ENCODE measurements around the gene DCST1. TPM values are rescaled to one million over a fixed set of nuclear protein-coding genes. Genes with fewer than 3 reads are reported as not detected.

DCST1 gene
- total RNA-seq, 1 experiment from 2014 or later, result not detected

- H3K27me3 ChIP-seq (ENCODE audit: low read length), result no peaks in the 10 kb centered on the region
- H3K79me2 ChIP-seq (ENCODE audit: low read length), result peaks cover 98% of the 10 kb centered on the region
- POLR2A ChIA-PET (ENCODE audit: unreplicated experiment), result no interaction called here
- no peaks in the 10 kb centered on the region for H3K9me3 ChIP-seq (ENCODE audit: low read length)
- H3K9me2 ChIP-seq (replicated peaks; ENCODE audit: low read length), result no peaks in the 10 kb centered on the region
- no peak overlapping the region for H3K4me3 ChIP-seq (ENCODE audit: low read length)
- BruUV-seq (replicated peaks), result no TSS peak
- H3K4me2 ChIP-seq (ENCODE audit: low read length), result no peak overlapping the region
- H3F3A ChIP-seq (ENCODE audit: low read length, unreplicated experiment), result peaks cover 4% of the 10 kb centered on the region
- H3K27ac ChIP-seq (ENCODE audit: low read length), result no peak overlapping the region
- H3K9ac ChIP-seq (ENCODE audit: low read length), result no peak overlapping the region
- CTCF ChIA-PET, result no interaction called here
- H4K20me1 ChIP-seq (ENCODE audit: low read length), result 0 out of 2 replicates have a peak, but pooled peaks cover 3% of the 10 kb centered on the region
- ATAC-seq (no peak), DNase-seq (no peak)
- no peak overlapping the region for H2AFZ ChIP-seq (ENCODE audit: low read length)
- no peak for TF ChIP-seq EZH2phosphoT487 (IDR thresholded peaks at IDR 0.05; ENCODE audit: borderline replicate concordance, low read length)
- intact Hi-C loops (cut with micrococcal nuclease), result no loop called here
- peaks cover 18% of the 10 kb centered on the region; the same call in 1 of the 2 replicates for H3K36me3 ChIP-seq (ENCODE audit: low read depth, low read length)
- peaks cover 37% of the 10 kb centered on the region for H3K4me1 ChIP-seq (ENCODE audit: insufficient read depth, low read length)
These were observed 25.3 kb upstream of the DCST1 start for GRCh38 chr1:155008015-155008941.

- no peak overlapping the region for H3K27ac ChIP-seq (ENCODE audit: low read length)
These were observed 24.4 kb upstream of the DCST1 start for GRCh38 chr1:155009221-155009711.

GRCh38 chr1:155009742-155010141, 23.9 kb upstream of the DCST1 start:
- 0 out of 2 replicates have a peak, but pooled peaks cover 3% of the 10 kb centered on the region for H4K20me1 ChIP-seq (ENCODE audit: low read length)
- no peak overlapping the region for H3K4me3 ChIP-seq (ENCODE audit: low read length)
- H2AFZ ChIP-seq (ENCODE audit: low read length), result no peak overlapping the region
- ChIA-PET POLR2A (ENCODE audit: unreplicated experiment) (no interaction called here), CTCF (no interaction called here)
- no peaks in the 10 kb centered on the region for H3K9me2 ChIP-seq (replicated peaks; ENCODE audit: low read length)
- no peak overlapping the region for H3K27ac ChIP-seq (ENCODE audit: low read length)
- H3K9ac ChIP-seq (ENCODE audit: low read length), result no peak overlapping the region
- H3K36me3 ChIP-seq (ENCODE audit: low read depth, low read length), result peaks cover 26% of the 10 kb centered on the region; the same call in 1 of the 2 replicates
- BruUV-seq (replicated peaks), result no TSS peak
- intact Hi-C loops (cut with micrococcal nuclease), result no loop called here
- no peaks in the 10 kb centered on the region for H3K9me3 ChIP-seq (ENCODE audit: low read length)
- H3K4me1 ChIP-seq (ENCODE audit: insufficient read depth, low read length), result peaks cover 29% of the 10 kb centered on the region
- TF ChIP-seq, protein P1, sequence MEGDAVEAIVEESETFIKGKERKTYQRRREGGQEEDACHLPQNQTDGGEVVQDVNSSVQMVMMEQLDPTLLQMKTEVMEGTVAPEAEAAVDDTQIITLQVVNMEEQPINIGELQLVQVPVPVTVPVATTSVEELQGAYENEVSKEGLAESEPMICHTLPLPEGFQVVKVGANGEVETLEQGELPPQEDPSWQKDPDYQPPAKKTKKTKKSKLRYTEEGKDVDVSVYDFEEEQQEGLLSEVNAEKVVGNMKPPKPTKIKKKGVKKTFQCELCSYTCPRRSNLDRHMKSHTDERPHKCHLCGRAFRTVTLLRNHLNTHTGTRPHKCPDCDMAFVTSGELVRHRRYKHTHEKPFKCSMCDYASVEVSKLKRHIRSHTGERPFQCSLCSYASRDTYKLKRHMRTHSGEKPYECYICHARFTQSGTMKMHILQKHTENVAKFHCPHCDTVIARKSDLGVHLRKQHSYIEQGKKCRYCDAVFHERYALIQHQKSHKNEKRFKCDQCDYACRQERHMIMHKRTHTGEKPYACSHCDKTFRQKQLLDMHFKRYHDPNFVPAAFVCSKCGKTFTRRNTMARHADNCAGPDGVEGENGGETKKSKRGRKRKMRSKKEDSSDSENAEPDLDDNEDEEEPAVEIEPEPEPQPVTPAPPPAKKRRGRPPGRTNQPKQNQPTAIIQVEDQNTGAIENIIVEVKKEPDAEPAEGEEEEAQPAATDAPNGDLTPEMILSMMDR (conservative IDR thresholded peaks at IDR 0.05; ENCODE audit: low read depth, low read length), result no peak
- TF ChIP-seq EZH2phosphoT487 (IDR thresholded peaks at IDR 0.05; ENCODE audit: borderline replicate concordance, low read length) (no peak), EZH2 (IDR thresholded peaks at IDR 0.05; ENCODE audit: low read length, unreplicated experiment) (no peak)
- H3F3A ChIP-seq (ENCODE audit: low read length, unreplicated experiment), result no peaks in the 10 kb centered on the region
- DNase-seq, result no peak
- H3K27me3 ChIP-seq (ENCODE audit: low read length), result no peaks in the 10 kb centered on the region
- no peak for ATAC-seq
- no peak overlapping the region for H3K4me2 ChIP-seq (ENCODE audit: low read length)
- peaks cover 84% of the 10 kb centered on the region for H3K79me2 ChIP-seq (ENCODE audit: low read length)

More at GRCh38 chr1:155009221-155009711, 24.4 kb upstream of the DCST1 start:
- Histone ChIP-seq H3K36me3 (ENCODE audit: low read depth, low read length) (peaks cover 22% of the 10 kb centered on the region; the same call in 1 of the 2 replicates), H3K9me2 (replicated peaks; ENCODE audit: low read length) (no peaks in the 10 kb centered on the region), H3K4me1 (ENCODE audit: insufficient read depth, low read length) (peaks cover 33% of the 10 kb centered on the region), H3K27me3 (ENCODE audit: low read length) (no peaks in the 10 kb centered on the region), H3K79me2 (ENCODE audit: low read length) (peaks cover 89% of the 10 kb centered on the region), H3K4me3 (ENCODE audit: low read length) (no peak overlapping the region), H2AFZ (ENCODE audit: low read length) (no peak overlapping the region), H3K9me3 (ENCODE audit: low read length) (no peaks in the 10 kb centered on the region), H4K20me1 (ENCODE audit: low read length) (0 out of 2 replicates have a peak, but pooled peaks cover 3% of the 10 kb centered on the region), H3K9ac (ENCODE audit: low read length) (no peak overlapping the region), H3F3A (ENCODE audit: low read length, unreplicated experiment) (peaks cover 1% of the 10 kb centered on the region), H3K4me2 (ENCODE audit: low read length) (no peak overlapping the region)
- CTCF ChIA-PET, result no interaction called here
- DNase-seq (no peak), ATAC-seq (no peak)
- POLR2A ChIA-PET (ENCODE audit: unreplicated experiment), result no interaction called here
- BruUV-seq (replicated peaks), result no TSS peak
- intact Hi-C loops (cut with micrococcal nuclease), result no loop called here
- TF ChIP-seq, protein P1 (conservative IDR thresholded peaks at IDR 0.05; ENCODE audit: low read depth, low read length), result no peak
- no peak for TF ChIP-seq EZH2phosphoT487 (IDR thresholded peaks at IDR 0.05; ENCODE audit: borderline replicate concordance, low read length)
- TF ChIP-seq EZH2 (IDR thresholded peaks at IDR 0.05; ENCODE audit: low read length, unreplicated experiment), result no peak
